ENCODE measurements around the gene MEIS2.

- TF ChIP-seq CTCF (IDR thresholded peaks at IDR 0.05) (no peak), POLR2A (IDR thresholded peaks at IDR 0.05) (no peak), EP300 (IDR thresholded peaks at IDR 0.05) (no peak)
Measured at GRCh38 chr15:37080261-37080921, 20.0 kb downstream of the MEIS2 start.
